CD1c-positive myeloid dendritic cell (primary cell): ENCODE data around the gene PKM.
"Not testable (repeated sequence)": the region's sequence is repeated elsewhere in the genome, so short reads cannot be mapped to it uniquely, and the experiment has no call there.

Experiments
- DNase-seq: peaks from one replicate; pipeline ENCODE4 v3.0.0-alpha.2; 2016; ENCODE audit errors: extremely low spot score

The PKM gene

GRCh38 chr15:72176159-72176558 lies 54.8 kb downstream of the PKM start:
- no peak for DNase-seq

DNA sequence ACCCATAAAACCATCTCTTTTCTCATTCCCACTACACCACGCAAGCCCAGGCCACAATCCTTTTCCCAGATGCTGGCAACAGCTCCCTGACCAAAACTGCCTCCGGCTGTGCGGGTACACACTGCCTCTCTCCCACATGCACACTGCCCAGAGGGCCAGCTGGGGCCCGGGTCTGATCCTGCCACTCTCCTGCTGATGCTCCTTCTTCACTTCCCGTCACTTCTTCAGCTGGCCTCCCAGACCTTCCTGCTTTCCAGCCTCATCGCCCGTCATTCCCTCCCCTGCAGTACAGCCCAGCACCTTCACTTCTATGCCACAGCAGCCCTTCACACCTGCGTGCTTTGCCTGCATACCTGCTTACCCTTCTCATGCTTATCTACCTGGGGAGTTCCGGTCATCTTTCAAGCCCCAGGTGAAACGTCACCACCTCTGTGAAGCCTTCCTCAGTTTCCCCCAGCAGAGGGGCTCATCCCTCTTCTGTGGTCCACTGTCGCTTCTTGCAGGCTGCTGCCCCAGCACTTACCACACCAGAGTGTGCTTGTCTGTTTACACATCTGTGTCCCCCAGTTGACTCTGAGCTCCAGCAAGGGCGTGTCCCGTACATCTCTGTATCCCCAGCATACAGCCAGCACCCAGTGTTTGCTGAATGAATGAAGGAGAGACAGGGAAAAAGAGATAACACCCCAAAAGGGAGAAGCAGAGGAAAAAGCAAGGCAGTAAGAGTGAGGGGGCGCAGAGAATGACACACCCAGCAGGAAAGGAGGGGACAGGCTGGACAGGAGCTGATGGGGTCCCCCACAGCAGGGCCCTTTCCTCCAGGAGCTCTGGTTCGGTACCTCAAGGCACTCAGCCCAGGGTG lies 55.6 kb downstream of the PKM start:
- no peak for DNase-seq

DNA sequence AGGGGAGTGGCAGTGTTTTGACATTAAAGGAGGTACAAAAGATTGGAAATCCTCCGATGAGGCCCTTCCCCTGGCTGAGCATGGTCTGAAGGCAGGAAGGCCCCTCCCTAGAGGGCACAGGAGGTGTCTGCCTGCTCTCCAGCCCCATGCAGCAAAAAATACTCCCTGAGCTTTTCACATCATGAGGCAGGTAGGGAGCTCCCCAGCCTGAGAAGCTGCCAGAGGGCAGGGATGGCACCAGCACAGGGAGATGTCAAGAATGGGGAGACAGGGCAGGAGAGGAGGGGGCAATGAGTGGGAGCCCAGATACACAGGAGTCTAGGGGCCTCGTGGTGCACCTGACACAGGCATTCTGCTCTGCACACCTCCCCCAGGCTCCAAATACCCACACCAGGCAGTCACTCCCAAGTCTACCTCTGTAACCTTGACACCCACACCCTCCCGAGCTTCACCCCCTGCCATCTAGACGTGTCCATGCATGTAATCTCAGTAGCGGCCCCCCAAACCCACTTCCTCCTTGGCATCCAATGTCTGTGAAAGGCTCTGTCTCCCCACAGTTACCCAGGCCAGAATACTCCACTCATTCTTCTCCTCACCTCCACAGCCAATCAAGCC lies 56.3 kb downstream of the PKM start:
- DNase-seq: no peak

DNA sequence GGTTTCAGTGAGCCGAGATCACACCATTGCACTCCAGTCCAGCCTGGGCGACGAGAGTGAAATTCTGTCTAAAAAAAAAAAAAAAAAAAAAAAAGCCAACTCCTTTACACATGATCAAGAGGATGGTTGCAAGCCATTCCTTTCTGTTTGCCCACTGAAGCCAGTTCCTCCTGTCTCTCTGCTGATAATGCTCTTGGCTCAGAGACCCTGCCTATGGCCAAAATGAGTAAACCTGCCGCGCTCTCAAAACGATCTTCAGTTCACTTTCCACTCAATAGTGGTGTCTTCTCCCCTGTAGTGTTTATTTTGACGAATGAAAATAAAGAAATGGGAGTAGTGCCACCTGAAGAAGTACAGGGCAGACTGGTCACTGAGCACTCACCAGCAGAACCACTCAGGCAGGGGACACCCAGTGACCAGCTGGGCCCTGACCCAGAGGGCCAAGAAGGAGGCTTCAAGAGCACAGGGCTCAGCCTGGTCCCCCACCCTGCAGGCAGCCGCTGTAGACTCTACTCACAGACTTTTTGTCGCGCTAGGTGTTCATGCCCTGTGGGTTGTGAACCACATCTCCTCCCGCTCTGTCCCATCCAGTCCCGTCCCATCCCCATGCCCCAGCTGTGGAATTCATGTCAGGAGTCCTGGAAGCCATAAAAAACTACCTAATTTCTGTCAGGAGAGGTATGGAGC lies 57.0 kb downstream of the PKM start:
- DNase-seq: no peak

DNA sequence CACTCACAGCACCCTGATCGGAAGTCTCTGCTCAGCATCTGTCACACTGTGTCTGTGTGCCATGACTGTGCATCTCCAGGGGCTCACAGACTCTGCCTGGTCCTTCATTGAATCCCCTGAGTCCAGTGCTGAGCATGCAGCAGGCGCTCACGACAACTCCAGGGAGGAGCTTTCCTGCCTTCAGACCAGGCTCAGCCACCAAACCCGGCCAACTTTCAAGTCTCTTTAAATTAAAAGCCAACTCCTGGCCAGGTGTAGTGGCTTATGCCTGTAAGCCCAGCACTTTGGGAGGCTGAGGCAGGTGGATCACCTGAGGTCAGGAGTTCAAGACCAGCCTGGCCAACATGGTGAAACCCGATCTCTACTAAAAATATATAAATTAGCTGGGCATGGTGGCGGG lies 57.6 kb downstream of the PKM start:
- no peak for DNase-seq

GRCh38 chr15:72172796-72173195 lies 58.2 kb downstream of the PKM start:
- DNase-seq: no peak

- not testable (repeated sequence) for DNase-seq
These were observed 59.0 kb downstream of the PKM start for GRCh38 chr15:72171978-72172377.

- DNase-seq: no peak
These were observed 60.3 kb downstream of the PKM start for GRCh38 chr15:72170691-72171090.

GRCh38 chr15:72169921-72170611 lies 60.9 kb downstream of the PKM start:
- no peak for DNase-seq

DNA sequence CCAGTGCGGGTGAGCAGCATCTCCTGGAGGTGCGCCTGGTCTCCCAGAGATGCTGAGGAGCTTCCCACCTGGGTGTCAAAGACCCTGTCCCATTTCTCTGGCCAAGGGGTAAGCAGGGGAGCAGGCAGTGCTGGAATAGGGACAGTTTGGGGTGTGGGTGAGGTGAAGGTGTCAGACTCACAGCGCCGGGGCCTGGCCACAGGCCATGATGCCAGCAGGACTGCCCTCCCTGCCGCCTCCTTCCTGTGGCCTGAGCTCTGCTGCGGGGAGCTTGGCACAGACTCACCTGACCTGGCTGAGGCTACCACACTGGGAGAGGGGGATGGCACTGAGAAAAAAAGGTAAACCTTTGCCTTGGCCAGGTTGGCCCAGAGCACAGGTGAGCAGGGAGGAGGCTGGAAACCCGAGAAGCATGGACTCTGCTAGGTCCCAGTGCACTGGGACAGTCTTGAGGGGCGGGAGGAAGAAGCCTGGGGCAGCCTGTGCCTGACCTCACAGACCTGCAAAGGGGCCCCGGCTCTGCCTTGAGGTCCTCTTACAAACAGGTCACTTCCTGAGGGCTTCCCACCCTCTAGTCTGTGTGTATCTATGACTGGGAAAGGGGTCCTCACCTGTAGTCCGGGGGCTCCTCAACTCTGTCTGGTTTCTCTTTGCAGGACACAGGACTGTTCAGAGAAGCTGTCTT lies 61.6 kb downstream of the PKM start:
- DNase-seq: no peak

- DNase-seq: no peak
These were observed 62.2 kb downstream of the PKM start for GRCh38 chr15:72168808-72169190.

DNA sequence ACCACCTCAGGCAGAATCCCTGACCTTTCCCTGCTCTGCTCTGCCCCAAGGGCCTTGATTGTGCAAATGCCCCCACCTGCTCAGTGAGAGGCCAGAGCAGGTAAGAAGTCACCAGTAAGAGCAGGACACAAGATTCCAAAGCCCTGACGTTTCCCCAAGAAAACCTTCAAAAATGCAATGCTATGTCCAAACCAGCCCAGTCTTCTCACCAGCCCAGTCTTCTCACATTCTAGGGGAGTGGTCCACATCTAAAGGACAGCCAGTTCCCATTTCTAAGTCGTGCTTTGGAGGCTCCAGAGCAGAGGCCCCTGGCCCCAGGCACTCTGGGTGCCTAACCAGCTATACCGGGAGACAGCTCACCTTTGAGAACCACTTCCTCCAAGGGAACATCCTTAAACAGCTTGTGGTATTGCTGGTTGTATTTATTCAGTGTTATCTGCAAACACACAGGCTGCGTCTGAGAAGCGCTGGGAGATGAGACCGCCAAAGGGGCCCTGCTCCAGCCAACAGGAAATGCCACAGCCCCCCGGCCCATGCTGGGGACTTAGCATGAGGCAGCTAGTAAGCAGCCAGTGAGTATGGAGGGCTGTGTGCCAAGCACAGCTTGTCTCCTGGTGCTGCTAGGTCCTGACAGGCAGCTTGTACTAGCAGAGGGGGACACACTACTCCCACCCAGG lies 62.7 kb downstream of the PKM start:
- DNase-seq: no peak

- DNase-seq: no peak
These were observed 63.5 kb downstream of the PKM start for GRCh38 chr15:72167445-72167844.

- DNase-seq: no peak
These were observed 64.1 kb downstream of the PKM start for GRCh38 chr15:72166716-72167417.

- no peak for DNase-seq
These were observed 67.3 kb downstream of the PKM start for GRCh38 chr15:72163719-72164118.

DNA sequence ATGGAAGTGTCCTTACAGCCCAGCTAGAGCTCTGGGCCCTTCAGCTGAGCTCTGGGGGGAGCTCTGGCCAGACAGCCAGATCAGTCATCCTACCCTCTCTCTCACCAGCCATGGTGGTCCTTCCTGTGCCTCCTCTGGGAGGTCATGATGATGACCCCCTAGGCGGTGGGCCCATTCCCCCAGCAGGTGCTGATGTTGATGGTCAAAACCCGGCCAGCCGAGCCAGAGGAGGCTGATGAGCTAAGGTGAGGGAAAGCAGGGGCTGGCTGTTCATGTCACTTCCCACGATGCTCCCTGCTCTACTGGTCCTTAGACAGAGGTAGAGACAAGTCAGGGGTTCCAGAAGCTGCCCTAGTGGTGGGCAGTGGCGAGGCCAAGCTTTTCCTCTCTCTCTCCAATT lies 68.4 kb downstream of the PKM start:
- no peak for DNase-seq

DNA sequence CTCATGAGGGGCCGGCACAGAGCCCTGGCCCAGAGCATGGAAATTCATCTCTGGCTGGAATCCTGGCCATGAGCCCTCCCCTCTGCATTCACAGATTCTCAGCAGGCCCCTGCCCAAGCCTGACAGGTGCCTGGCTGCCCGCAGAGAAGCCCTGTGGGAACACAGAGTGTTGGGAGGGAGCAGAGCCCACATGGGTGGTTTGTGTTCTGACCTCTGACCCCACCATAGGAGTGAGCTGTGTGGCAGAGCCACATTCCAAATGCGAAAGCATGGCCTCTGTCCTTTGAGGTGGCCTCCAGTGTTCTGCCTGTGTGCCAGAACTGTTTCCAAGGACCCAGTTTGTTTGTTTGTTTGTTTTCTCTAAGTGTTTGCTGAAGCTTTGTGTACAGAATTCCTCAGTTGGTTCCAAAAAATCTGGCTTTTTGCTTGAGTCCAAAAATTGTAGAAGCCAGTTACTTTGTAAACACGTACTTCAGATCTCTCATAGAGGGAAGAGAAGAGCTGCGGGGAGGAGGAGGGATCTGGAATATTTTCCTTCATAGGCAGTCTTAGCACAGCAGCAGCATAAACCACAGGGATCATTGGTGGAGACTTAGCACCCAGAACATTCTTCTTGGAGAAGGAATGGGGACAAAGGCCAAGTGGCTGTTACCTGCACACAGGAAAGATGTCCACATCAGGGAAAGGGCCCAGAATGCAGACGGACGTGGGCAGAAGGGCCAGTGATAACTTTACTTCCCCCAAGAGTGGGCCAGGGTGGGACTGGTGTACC lies 69.4 kb downstream of the PKM start:
- DNase-seq: no peak

DNA sequence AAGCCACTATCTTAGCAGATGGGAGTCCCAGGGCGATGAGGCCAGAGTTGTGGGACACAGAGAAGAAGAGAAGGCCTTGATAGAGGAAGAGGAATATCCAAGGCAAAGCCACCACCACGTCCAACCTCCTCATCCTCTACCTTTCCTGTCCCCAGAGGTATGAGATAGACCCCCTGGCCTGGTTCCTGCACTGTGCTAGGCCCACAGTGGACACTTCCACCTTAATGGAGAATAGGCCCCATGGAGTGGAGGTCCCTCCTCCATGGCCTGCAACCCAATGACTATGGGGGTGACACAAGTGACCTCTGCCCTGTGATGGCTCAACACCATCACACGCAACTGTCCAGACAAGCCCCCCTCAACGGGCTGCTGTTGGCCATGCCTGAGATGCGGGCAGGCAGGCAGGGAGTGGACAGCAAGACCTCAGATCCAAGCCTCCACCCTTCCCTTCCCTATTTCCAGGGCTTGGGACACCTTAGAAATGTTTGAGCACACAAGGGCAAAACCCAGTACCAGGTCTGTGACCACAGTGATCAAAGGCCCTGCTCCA lies 70.2 kb downstream of the PKM start:
- DNase-seq: no peak

DNA sequence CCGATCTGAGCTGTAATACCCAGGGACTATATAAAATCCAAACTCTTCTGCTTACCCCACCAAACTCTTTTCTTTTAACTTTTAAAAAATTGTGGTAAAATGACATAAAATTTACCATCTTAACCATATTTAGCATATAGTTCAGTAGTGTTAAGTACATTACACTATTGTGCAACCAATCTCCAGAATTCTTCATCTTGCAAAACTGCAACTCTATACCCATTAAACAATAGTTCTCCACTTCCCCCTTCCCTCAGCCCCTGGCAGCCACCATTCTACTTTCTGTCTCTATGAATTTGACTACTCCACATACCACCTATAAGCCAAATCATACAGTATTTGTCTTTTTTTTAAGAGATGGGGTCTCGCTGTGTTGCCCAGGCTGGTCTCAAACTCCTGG lies 74.1 kb downstream of the PKM start:
- DNase-seq: no peak
